ENCODE results near the gene TMEM52.

Gene TMEM52

GRCh38 chr1:1914101-1914970, 4.7 kb downstream of the TMEM52 start:
- peak; percentile 73 for DNase-seq

GRCh38 chr1:1911350-1912041, 7.6 kb downstream of the TMEM52 start:
- peak; percentile 21 for DNase-seq

- peak; percentile 25 for DNase-seq
These were observed 8.3 kb downstream of the TMEM52 start for GRCh38 chr1:1910651-1911331.

- DNase-seq: peak; percentile 16
These were observed 9.0 kb downstream of the TMEM52 start for GRCh38 chr1:1910033-1910465.

GRCh38 chr1:1908506-1908791, 10.6 kb downstream of the TMEM52 start:
- DNase-seq: no peak

GRCh38 chr1:1907098-1907736, 11.9 kb downstream of the TMEM52 start:
- peak; percentile 62 for DNase-seq

- peak; percentile 89 for DNase-seq
These were observed 12.6 kb downstream of the TMEM52 start for GRCh38 chr1:1906185-1907097.

GRCh38 chr1:1903224-1903623, 15.9 kb downstream of the TMEM52 start:
- DNase-seq: no peak

GRCh38 chr1:1901641-1902294, 17.3 kb downstream of the TMEM52 start:
- peak; percentile 17 for DNase-seq

GRCh38 chr1:1900883-1901640, 18.0 kb downstream of the TMEM52 start:
- no peak for DNase-seq

- DNase-seq: no peak
These were observed 19.1 kb downstream of the TMEM52 start for GRCh38 chr1:1899967-1900327.

GRCh38 chr1:1899266-1899966, 19.7 kb downstream of the TMEM52 start:
- DNase-seq: no peak

- no peak for DNase-seq
These were observed 20.7 kb downstream of the TMEM52 start for GRCh38 chr1:1898246-1898933.

GRCh38 chr1:1895456-1896336, 23.4 kb downstream of the TMEM52 start:
- peak; percentile 32 for DNase-seq

GRCh38 chr1:1895060-1895418, 24.0 kb downstream of the TMEM52 start:
- DNase-seq: no peak

GRCh38 chr1:1894354-1895059, 24.6 kb downstream of the TMEM52 start:
- DNase-seq: no peak

- DNase-seq: no peak
These were observed 25.1 kb downstream of the TMEM52 start for GRCh38 chr1:1893997-1894353.
